Mesodermal cell (in vitro differentiated cells): ENCODE results near the gene CPA4.

Experiments used
- H3K27ac ChIP-seq: 2 replicates; pipeline ENCODE4 v1.7.0; 2013; ENCODE audit warnings: mild to moderate bottlenecking, low read depth, low read length, moderate library complexity; ENCODE audit not compliant: severe bottlenecking
- H3K36me3 ChIP-seq: 2 replicates; pipeline ENCODE4 v1.7.1; 2013; ENCODE audit warnings: mild to moderate bottlenecking, low read length, moderate library complexity; ENCODE audit not compliant: control insufficient read depth, insufficient read depth
- H3K4me1 ChIP-seq: one replicate; pipeline ENCODE4 v1.7.1; 2013; ENCODE audit warnings: mild to moderate bottlenecking, low read length; ENCODE audit not compliant: insufficient read depth, control insufficient read depth, poor library complexity, severe bottlenecking
- H3K4me3 ChIP-seq: 2 replicates; pipeline ENCODE4 v1.7.0; 2013; ENCODE audit warnings: low read length, control low read depth, mild to moderate bottlenecking; ENCODE audit not compliant: insufficient read depth, poor library complexity, severe bottlenecking; ENCODE audit errors: extremely low read depth
- H3K9me3 ChIP-seq: 2 replicates; pipeline ENCODE4 v1.7.1; 2013; ENCODE audit warnings: mild to moderate bottlenecking, low read length, moderate library complexity; ENCODE audit not compliant: control insufficient read depth
- WGBS, 2 experiments: methylation state at CpG; one replicate each; pipeline ENCODE4 v1.1.5; 2013; ENCODE audit warnings: missing lambda C conversion rate in 2 of 2; ENCODE audit not compliant: insufficient coverage in 2 of 2; 5-methylcytosine and 5-hydroxymethylcytosine counted together

Gene CPA4

GRCh38 chr7:130329681-130330080 lies 36.7 kb downstream of the CPA4 start:
- no peak overlapping the region for H3K27ac ChIP-seq
- no peaks in the 10 kb centered on the region for H3K9me3 ChIP-seq
- H3K4me1 ChIP-seq, result no peaks in the 10 kb centered on the region
- no peak overlapping the region for H3K4me3 ChIP-seq
- WGBS, 2 experiments, result 100% methylated on average over 1 of the region's 3 CpGs; no CpG with 5 or more reads in 1 of the 2 experiments
- no peaks in the 10 kb centered on the region for H3K36me3 ChIP-seq

GRCh38 chr7:130332259-130333053 lies 39.5 kb downstream of the CPA4 start:
- Histone ChIP-seq H3K36me3 (no peaks in the 10 kb centered on the region), H3K27ac (no peak overlapping the region), H3K4me3 (no peak overlapping the region), H3K9me3 (no peaks in the 10 kb centered on the region), H3K4me1 (no peaks in the 10 kb centered on the region)
- WGBS, 2 experiments, result 83 to 88% methylated on average over 1 of the region's 4 CpGs

GRCh38 chr7:130333832-130334231 lies 40.9 kb downstream of the CPA4 start:
- H3K9me3 ChIP-seq, result no peaks in the 10 kb centered on the region
- H3K27ac ChIP-seq, result no peak overlapping the region
- no peaks in the 10 kb centered on the region for H3K4me1 ChIP-seq
- no peak overlapping the region for H3K4me3 ChIP-seq
- no CpG with 5 or more reads among the region's 2 CpGs for WGBS, 2 experiments
- H3K36me3 ChIP-seq, result no peaks in the 10 kb centered on the region

- Histone ChIP-seq H3K9me3 (no peaks in the 10 kb centered on the region), H3K36me3 (no peaks in the 10 kb centered on the region), H3K4me1 (no peaks in the 10 kb centered on the region), H3K27ac (no peak overlapping the region), H3K4me3 (no peak overlapping the region)
- WGBS, 2 experiments, result 95 to 96% methylated on average over 3 to 5 of the region's 6 CpGs
These were observed 41.3 kb downstream of the CPA4 start for GRCh38 chr7:130334274-130334673.

GRCh38 chr7:130337410-130337971 lies 44.5 kb downstream of the CPA4 start:
- H3K4me1 ChIP-seq, result no peaks in the 10 kb centered on the region
- H3K36me3 ChIP-seq, result no peaks in the 10 kb centered on the region
- no peak overlapping the region for H3K27ac ChIP-seq
- 97 to 100% methylated on average over 3 to 4 of the region's 6 CpGs for WGBS, 2 experiments
- H3K4me3 ChIP-seq, result no peak overlapping the region
- H3K9me3 ChIP-seq, result no peaks in the 10 kb centered on the region

GRCh38 chr7:130338233-130338632 lies 45.3 kb downstream of the CPA4 start:
- Histone ChIP-seq H3K27ac (no peak overlapping the region), H3K4me3 (no peak overlapping the region), H3K9me3 (no peaks in the 10 kb centered on the region), H3K4me1 (no peaks in the 10 kb centered on the region), H3K36me3 (no peaks in the 10 kb centered on the region)
- 48 to 83% methylated on average over 1 to 2 of the region's 3 CpGs for WGBS, 2 experiments

GRCh38 chr7:130341882-130342281 lies 48.9 kb downstream of the CPA4 start:
- no CpG with 5 or more reads among the region's 4 CpGs for WGBS, 2 experiments
- no peak overlapping the region for H3K27ac ChIP-seq
- no peak overlapping the region for H3K4me3 ChIP-seq
- no peaks in the 10 kb centered on the region for H3K36me3 ChIP-seq
- no peaks in the 10 kb centered on the region for H3K9me3 ChIP-seq
- H3K4me1 ChIP-seq, result peaks cover 14% of the 10 kb centered on the region

- Histone ChIP-seq H3K36me3 (no peaks in the 10 kb centered on the region), H3K4me1 (peaks cover 14% of the 10 kb centered on the region), H3K9me3 (no peaks in the 10 kb centered on the region), H3K27ac (no peak overlapping the region), H3K4me3 (no peak overlapping the region)
- 90 to 100% methylated on average over 1 of the region's 3 CpGs for WGBS, 2 experiments
These were observed 49.9 kb downstream of the CPA4 start for GRCh38 chr7:130342701-130343380.

- H3K4me1 ChIP-seq, result peaks cover 14% of the 10 kb centered on the region
- WGBS, 2 experiments, result 91 to 100% methylated on average over 1 to 4 of the region's 5 CpGs
- no peaks in the 10 kb centered on the region for H3K9me3 ChIP-seq
- no peaks in the 10 kb centered on the region for H3K36me3 ChIP-seq
- H3K4me3 ChIP-seq, result no peak within 1 kb of the TSS
- no peak within 1 kb of the TSS for H3K27ac ChIP-seq
These were observed 51.4 kb downstream of the CPA4 start, which contains the start of gene CPA5 for GRCh38 chr7:130344271-130344866. Gene CPA5 (plus strand): TSS chr7:130344816. CDS start chr7:130346486, 1,670 bp downstream.

GRCh38 chr7:130345136-130345535 lies 52.2 kb downstream of the CPA4 start:
- peaks cover 14% of the 10 kb centered on the region for H3K4me1 ChIP-seq
- H3K27ac ChIP-seq, result no peak overlapping the region
- WGBS, 2 experiments, result 42 to 64% methylated on average over 3 of the region's 8 CpGs
- H3K9me3 ChIP-seq, result no peaks in the 10 kb centered on the region
- H3K4me3 ChIP-seq, result no peak overlapping the region
- no peaks in the 10 kb centered on the region for H3K36me3 ChIP-seq
